Stimulated activated CD8-positive, alpha-beta memory T cell treated with anti-CD3 and anti-CD28 coated beads, Interleukin-12 subunit alpha, Interleukin-12 subunit beta, amount 100 ng/mL, for 24 hours (primary cell): ENCODE results near the gene PRELID1.

Experiments
- DNase-seq: peaks from one replicate; pipeline ENCODE4 v3.0.0-alpha.2; 2020; ENCODE audit errors: extremely low read depth

Gene PRELID1

DNA sequence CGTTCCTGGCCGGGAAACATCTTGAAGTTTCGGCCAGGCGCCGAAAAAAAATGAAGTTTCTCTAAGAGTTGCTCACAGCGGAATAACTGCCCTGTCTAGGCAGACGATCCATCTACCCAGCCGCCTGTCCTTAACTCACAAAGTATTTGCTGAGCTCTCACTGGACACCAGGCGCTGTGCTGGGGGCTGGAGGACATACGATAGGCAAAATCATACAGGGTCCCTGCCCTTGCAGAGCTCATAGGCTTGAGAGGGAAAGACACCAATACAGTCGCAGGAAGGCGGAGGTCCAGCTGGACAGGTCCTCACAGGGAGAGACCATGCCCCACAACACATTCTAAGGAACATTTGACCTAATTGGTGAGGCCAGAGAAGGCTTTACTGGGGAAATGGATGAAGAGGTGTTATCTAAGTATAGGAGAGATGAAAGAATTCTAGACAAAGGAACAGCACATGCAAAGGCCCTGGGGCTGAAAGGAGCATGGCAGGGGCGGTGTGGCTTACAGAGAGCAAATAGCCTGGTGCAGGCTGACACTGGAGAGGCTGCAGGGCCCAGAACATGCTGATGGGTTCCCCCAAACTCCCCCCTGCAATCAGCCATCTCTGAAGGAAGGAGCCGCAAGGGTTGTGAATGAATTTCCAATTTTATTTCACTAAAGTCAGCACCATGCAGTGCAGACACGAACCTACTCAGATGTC, 10.1 kb downstream of the PRELID1 start:
- DNase-seq, result no peak

DNA sequence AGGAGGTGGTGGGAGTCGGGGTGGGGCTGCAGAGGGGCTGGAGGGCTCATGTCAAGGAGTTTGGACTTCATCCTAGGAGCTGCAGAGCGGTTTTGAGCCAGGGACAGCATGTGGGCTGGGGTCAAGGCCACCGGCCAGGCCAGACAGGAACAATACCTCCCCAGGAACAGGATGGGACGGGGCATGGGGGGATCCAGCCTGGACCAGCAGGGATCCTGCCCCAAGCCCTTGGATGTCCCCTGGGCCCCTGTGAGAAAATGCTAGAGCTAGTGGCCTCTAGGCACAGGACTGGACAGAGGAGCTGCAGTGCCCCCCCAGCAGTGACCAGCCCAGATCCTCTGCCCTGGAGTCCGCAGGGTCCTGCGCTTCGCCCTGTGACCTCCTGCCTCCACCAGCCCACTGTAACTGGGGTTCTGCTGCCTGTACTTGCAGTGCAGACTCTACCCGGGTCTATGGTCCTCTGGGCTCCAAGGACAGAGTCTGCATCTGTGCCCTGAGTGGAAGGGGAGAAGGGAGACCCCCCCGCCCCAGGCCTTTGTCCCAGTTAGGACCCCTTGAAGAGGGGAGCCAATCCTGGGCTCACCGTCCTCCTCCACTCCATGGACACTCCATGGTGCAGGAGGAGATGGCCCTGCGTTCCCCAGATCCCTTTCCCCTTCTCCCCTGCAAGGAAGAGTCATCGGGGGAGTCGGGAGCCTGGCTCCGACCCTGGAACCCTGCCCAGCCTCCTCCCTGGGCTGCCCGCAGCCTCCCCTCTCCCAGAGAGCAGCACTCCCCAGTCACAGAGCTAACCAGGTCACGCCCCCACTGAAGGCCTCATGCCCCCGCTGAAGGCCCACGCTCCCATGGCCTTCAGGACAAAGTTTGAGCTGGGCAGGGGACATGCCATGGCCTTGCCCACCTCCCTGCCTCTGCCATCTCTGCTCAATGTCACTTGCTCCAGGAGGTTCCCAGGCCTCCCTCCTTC, 11.1 kb downstream of the PRELID1 start:
- DNase-seq, result no peak

DNA sequence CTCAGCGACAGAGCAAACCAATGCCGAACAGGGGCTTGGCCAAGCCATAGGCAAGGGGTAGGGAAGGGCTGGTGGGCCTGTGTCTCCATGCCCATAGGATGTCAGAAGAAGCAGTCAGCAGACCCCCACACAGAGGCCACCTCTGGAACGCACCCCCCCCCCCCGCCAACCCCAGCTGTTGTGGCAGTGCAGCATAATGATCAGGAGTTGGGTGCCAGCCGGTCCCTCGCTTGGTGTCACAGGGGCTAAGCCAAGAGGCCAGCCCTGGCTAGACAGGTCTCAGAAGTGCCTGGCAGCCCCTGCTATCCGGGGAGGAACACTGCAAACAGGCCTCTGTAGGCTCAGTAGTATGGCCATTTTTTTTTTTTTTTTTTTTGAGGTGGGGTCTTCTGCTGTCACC, 11.8 kb downstream of the PRELID1 start:
- no peak for DNase-seq

DNA sequence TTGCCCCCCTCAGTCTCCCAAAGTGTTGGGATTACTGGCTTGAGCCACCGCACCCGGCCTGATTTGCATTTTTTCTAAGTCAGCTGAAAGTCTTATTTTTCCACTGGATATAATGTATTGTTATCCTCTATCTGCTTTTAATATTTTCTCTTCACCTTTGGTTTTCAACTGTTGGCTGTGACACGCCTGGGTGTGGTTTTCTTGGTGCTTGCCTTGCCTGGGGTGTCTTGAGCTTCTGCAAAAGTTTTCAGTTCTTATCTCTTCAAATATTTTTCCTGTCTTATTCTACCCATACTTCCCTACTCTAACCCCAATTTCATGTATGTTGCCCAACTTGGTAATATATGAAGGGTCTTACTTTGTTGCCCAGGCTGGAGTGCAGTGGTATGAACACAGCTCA, 12.4 kb downstream of the PRELID1 start:
- DNase-seq, result no peak

GRCh38 chr5:177317959-177318377, 14.4 kb downstream of the PRELID1 start:
- DNase-seq, result no peak

- no peak for DNase-seq
Observed at GRCh38 chr5:177319913-177320588, 16.5 kb downstream of the PRELID1 start.

DNA sequence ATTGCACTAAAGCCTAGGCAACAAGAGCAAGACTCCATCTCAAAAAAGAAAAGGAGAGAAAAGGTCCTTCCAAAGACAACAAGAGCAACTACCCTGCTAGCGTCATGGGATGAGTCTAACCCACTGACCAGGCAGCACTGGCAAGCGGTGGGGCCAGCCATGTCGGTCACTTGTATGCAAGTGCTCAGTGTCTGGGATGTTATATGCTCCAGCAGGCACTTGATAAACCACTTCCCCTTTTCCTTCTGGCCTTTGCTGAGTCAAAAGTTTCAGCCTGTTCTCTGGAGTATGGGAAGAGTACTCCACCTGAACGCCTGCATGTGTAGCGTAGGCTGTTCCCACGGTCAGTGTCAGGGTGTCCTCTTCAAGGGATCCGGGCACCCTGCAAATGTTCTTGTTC, 17.3 kb downstream of the PRELID1 start:
- DNase-seq, result no peak

DNA sequence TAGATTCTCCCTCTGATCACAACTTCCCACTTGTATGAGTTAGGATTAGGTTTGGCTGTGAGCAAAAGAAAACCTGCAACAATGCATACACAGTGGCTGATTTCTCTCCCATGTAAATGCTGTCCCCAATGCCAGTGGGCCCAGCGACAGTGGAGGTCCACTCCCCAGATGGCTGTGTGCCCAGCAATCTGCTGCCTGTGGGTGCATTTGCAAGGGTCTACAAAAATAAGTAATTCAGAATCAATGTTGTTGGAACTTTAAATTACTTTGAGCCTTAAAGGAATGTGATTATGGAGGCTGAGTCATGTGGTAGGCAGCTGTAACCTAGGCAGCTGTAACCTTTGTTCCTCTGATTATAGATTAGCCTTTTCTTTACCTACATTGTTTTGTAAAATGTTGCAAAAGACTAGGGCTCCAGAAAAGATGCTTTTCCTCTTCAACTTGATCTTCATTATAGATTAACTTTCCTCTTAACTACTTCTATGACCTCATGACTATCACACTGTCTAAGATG, 22.3 kb downstream of the PRELID1 start:
- DNase-seq, result no peak

DNA sequence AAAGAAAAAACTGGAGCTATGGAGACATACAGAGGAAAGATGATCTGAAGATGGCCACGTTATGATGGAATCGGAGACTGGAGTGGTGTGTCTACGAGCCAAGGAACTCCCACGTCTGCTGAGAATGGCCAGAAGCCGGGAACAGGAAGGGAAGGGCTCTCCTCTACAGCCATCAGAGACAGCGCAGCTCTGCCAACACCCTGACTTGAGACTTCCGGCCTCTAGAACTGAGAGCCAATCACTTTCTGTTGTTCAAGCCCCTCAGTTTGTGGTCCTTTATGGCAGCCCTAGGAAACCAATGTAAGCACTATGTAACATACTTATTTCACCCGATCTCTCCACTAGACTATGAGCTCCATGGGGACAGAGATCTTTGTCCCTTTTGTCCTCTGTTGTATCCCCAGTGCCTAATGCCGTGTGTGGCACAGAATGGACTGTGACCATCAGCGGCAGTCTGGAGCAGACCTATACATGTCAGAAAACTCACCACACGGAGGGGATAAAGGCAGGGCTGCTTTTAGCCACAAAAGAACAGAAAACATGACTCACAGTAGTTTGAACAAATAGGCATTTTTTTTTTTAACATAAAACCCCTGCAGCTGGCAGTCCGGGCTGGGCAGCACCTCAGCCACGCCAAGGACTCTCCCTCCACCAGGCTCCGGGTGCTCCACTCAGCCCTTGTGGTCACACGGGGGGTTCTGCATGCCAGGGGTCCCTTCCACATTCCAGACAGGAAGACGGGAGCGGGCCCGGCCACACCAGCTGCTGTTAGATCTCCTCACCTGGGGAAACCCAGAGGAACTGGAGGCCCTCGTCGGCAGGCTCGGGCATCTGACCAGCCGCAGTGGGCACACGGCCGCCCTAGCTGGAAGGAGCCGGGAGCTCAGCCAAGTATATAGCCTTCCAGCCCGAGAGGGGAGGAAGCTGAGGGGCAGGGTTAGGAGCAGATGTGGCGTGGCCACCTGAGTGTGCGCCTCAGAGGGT, 24.2 kb downstream of the PRELID1 start:
- DNase-seq, result no peak

DNA sequence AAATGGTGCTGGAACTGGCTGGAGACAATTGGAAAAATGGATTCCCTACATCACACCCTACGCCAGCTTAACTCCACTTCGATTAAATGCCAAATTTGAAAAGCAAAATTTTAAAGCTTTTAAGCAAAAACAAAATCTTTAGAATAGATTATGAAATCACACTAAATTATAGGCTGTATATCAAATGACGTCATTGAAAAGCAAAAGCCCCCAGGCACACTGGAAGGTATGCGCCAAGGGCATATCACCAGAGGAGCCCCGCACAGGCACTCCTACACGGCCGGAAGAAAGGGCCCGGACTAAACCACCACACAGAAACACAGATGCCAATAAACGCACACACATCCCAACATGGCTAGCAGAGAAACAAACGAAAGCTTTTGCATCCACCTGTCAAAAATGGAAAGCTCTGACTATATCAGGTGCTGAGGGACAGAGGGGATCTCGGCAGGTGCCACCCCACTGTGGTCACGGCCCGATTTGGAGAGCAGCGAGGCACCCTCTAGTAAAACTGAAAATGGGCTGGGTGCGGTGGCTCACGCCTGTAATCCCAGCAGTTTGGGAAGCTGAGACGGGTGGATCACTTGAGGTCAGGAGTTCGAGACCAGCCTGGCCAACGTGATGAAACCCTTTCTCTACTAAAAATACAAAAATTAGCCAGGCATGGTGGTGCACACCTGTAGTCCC, 25.1 kb downstream of the PRELID1 start:
- DNase-seq, result no peak

- DNase-seq, result no peak
Observed at GRCh38 chr5:177329883-177330282, 26.3 kb downstream of the PRELID1 start.

DNA sequence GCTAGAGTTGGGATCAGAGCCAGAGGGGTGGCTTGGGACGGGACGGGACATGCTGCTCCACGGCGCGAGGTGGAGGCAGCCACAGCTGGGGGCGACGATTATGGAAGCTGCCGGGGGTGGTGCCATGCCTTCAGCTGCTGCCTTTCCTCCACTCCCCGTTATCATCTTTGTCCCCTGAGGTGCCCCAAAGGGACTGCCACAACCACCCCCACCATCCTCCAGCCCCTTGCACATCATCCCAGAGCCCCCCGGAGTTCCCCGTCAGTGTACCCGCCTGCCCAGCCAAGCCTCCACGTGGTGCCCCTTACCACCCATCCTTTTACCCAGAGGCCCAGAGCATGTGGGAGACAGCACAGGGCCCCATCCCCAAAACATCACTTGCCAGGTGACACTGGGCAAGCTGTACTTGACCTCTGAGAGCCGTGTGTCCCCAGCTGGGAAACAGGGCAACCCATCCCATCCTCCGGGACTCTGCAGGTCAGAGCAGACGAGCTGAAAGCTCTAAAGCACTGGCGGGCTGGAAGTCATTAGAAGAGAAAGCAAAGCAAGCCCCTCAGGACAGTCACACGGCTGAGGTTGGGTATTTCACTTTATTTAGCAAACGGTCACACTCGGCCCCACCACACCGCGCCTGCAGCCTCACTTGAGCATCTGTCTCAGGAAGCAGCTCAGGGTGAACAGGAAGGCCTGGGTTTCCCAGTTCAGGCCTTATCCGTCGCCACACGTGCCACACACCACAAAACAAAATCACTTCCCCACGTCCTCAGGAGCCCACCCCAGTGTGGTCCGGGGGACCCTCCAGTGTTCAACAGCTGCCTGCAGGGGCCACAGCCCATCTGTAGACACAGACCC, 27.6 kb downstream of the PRELID1 start:
- no peak for DNase-seq

DNA sequence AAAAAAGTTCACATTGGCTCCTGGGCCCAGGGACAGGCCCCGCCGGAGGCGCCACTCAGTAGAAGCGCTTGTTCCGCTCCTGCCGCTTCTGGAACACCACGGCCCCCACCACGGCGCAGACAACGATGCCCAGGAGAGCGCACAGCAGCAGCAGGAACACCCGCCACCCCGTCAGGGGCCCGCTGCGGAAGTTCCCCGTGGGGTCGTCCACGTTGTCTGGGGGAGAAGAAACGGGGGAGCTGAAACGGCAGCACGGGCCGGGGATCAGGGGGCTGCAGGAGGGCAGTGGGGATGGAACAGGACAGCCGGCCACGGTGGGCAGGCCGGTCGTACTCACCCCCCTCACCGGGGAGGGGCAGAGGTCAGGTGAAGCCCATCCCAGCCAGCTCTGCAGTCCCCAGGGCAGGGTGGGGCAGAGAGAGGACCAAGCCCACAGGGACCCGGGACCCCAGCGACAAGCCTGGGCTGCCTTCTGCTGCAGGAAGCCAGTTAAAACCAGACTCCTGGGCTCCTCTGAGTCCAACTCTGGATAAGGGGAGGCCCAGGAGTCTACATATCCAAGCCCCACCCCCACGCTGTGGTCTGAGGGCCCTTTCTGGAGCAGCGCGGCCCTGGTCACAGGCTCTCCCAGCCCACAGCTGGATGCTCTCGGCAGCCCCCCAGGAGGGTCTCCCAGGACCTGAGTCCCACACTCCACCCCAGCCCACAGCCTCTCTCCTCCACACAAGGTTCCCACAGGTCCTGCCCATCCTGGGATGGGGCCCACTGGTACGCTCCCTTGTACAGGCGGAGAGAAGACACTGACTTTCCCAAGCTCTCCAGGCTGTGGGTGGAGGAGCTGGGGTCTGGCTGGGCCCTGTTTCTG, 28.7 kb downstream of the PRELID1 start:
- no peak for DNase-seq

DNA sequence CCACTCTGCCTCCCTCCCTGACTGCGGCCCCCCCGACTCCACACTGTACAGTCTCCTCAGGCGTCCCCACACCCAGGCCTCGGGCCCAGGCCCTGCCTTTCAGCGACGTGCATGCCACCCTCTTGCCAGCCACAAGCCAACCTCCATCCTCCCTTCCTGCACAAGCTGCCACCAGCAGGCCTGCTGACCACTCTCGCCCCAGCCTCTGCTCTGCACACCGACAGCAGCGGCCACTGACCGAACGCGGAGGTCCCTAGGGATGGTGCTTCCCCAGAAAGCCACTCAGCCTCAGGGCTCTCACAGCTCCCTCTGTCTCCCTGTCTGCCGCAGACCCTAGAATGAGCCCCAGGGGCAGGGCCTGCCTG, 29.3 kb downstream of the PRELID1 start:
- no peak for DNase-seq

GRCh38 chr5:177333420-177334154, 30.0 kb downstream of the PRELID1 start:
- no peak for DNase-seq

GRCh38 chr5:177334155-177334551, 30.6 kb downstream of the PRELID1 start:
- DNase-seq, result no peak

GRCh38 chr5:177334781-177335700, 31.4 kb downstream of the PRELID1 start:
- no peak for DNase-seq
